IMR-90 (cell line): ENCODE results near the gene ZNF827. TPM values are rescaled to one million over a fixed set of nuclear protein-coding genes. Genes with fewer than 3 reads are reported as not detected.

Experiments used
- ATAC-seq: fragments of 200-7000 bp; cut with Tn5 transposase; 2 replicates; pipeline ENCODE4 v1.9.1; 2020; ENCODE audit warnings: low read depth, mild to moderate bottlenecking, moderate library complexity
- BruUV-seq: library from RNA; stranded (reverse); fragments of 400-500 nt; replicated peaks from 2 replicates; lab custom pipeline; 2021; lab: Mats Ljungman, UMichigan
- CTCF ChIA-PET: fragments of 300-600 bp; formaldehyde crosslinking; extraction: SDS; loops from one replicate; lab custom pipeline; 2021; ENCODE audit warnings: antibody characterized with exemption; lab: Yijun Ruan, JAX
- POLR2A ChIA-PET: fragments of 300-600 bp; sonication (Branson Sonifier 250); formaldehyde crosslinking; loops from one replicate; lab custom pipeline; 2022; ENCODE audit warnings: antibody characterized with exemption; ENCODE audit not compliant: unreplicated experiment; lab: Charles Lee
- DNase-seq: peaks from one replicate; pipeline ENCODE4 v3.0.0; 2013
- H2AFZ ChIP-seq: replicated peaks from 2 replicates; pipeline ENCODE3; 2013; ENCODE audit warnings: low read length, mild to moderate bottlenecking; ENCODE audit not compliant: poor library complexity
- H2AK5ac ChIP-seq: 2 replicates; pipeline ENCODE4 v1.6.1; 2013; ENCODE audit warnings: low read depth, low read length, inconsistent platforms
- H2AK9ac ChIP-seq: replicated peaks from 2 replicates; pipeline ENCODE3; 2013; ENCODE audit warnings: mild to moderate bottlenecking, low read depth, low read length, moderate library complexity; ENCODE audit not compliant: poor library complexity
- H2BK120ac ChIP-seq: 2 replicates; pipeline ENCODE4 v1.6.1; 2013; ENCODE audit warnings: low read depth, low read length, inconsistent platforms
- H2BK15ac ChIP-seq: 3 replicates; pipeline ENCODE4 v1.6.1; 2013; ENCODE audit warnings: low read depth, low read length, inconsistent platforms
- H2BK20ac ChIP-seq: 2 replicates; pipeline ENCODE4 v1.6.1; 2013; ENCODE audit warnings: low read depth, mild to moderate bottlenecking, inconsistent platforms, low read length, moderate library complexity
- H2BK5ac ChIP-seq: 2 replicates; pipeline ENCODE4 v1.6.1; 2013; ENCODE audit warnings: mild to moderate bottlenecking, low read depth, low read length, inconsistent platforms; ENCODE audit not compliant: poor library complexity, severe bottlenecking
- H3K14ac ChIP-seq: replicated peaks from 2 replicates; pipeline ENCODE4 v1.6.1; 2013; ENCODE audit warnings: low read depth, low read length, inconsistent platforms
- H3K18ac ChIP-seq: 2 replicates; pipeline ENCODE4 v1.6.1; 2013; ENCODE audit warnings: low read depth, low read length, control low read depth
- H3K23ac ChIP-seq: 2 replicates; pipeline ENCODE4 v1.6.1; 2013; ENCODE audit warnings: low read depth, low read length, inconsistent platforms
- H3K27ac ChIP-seq: 2 replicates; pipeline ENCODE4 v1.5.1; 2013; ENCODE audit warnings: mild to moderate bottlenecking, control low read depth, low read length; ENCODE audit not compliant: insufficient read depth
- H3K27me3 ChIP-seq: 2 replicates; pipeline ENCODE4 v1.6.1; 2013; ENCODE audit warnings: low read length; ENCODE audit not compliant: control insufficient read depth, insufficient read depth
- H3K36me3 ChIP-seq: 2 replicates; pipeline ENCODE4 v1.6.1; 2013; ENCODE audit warnings: low read length, mixed read lengths; ENCODE audit not compliant: control insufficient read depth, insufficient read depth
- H3K4ac ChIP-seq: 2 replicates; pipeline ENCODE4 v1.6.1; 2013; ENCODE audit warnings: low read depth, low read length, inconsistent platforms
- H3K4me1 ChIP-seq: 2 replicates; pipeline ENCODE4 v1.6.1; 2013; ENCODE audit warnings: low read length, mixed read lengths; ENCODE audit not compliant: control insufficient read depth, insufficient read depth
- H3K4me2 ChIP-seq: 2 replicates; pipeline ENCODE4 v1.6.1; 2013; ENCODE audit warnings: low read depth, mild to moderate bottlenecking, control low read depth, low read length, moderate library complexity
- H3K4me3 ChIP-seq: 2 replicates; pipeline ENCODE4 v1.5.1; 2013; ENCODE audit warnings: low read depth, mild to moderate bottlenecking, control low read depth, low read length, moderate library complexity; ENCODE audit not compliant: insufficient read depth
- H3K56ac ChIP-seq: 2 replicates; pipeline ENCODE4 v1.6.1; 2013; ENCODE audit warnings: low read length, inconsistent platforms; ENCODE audit not compliant: insufficient read depth; ENCODE audit errors: extremely low read depth
- H3K79me1 ChIP-seq, 2 experiments: 2 replicates each; pipeline ENCODE4 v1.6.1; 2013; ENCODE audit warnings: low read length in 2 of 2, inconsistent platforms in 1 of 2, low read depth in 1 of 2
- H3K9ac ChIP-seq: 2 replicates; pipeline ENCODE4 v1.6.1; 2013; ENCODE audit warnings: low read depth, low read length, control low read depth
- H3K9me1 ChIP-seq: 2 replicates; pipeline ENCODE4 v1.6.1; 2013; ENCODE audit warnings: low read length, inconsistent platforms; ENCODE audit not compliant: insufficient read depth
- H3K9me3 ChIP-seq: 2 replicates; pipeline ENCODE4 v1.6.1; 2013; ENCODE audit warnings: low read length; ENCODE audit not compliant: control insufficient read depth, insufficient read depth
- H4K20me1 ChIP-seq: 2 replicates; pipeline ENCODE4 v1.6.1; 2013; ENCODE audit warnings: low read length, inconsistent platforms; ENCODE audit not compliant: insufficient read depth
- H4K5ac ChIP-seq: 2 replicates; pipeline ENCODE4 v1.6.1; 2013; ENCODE audit warnings: mild to moderate bottlenecking, low read depth, low read length, control low read depth
- H4K8ac ChIP-seq, 2 experiments: 2 replicates each; pipeline ENCODE4 v1.6.1; 2013; ENCODE audit warnings: low read depth in 2 of 2, low read length in 2 of 2, control low read depth in 1 of 2, inconsistent platforms in 1 of 2
- H4K91ac ChIP-seq: 2 replicates; pipeline ENCODE4 v1.6.1; 2013; ENCODE audit warnings: low read depth, low read length, inconsistent platforms; ENCODE audit not compliant: insufficient read depth
- BHLHE40 ChIP-seq: fragments of 150-350 bp; IDR thresholded peaks from 2 replicates; pipeline ENCODE4 v1.6.1; 2016; ENCODE audit warnings: mild to moderate bottlenecking, low read depth, low read length
- WGBS, 2 experiments: methylation state at CpG; one replicate each; pipeline versions ENCODE4 v1.1.5 to v1.1.7; 2013; ENCODE audit warnings: missing lambda C conversion rate in 2 of 2; ENCODE audit not compliant: insufficient read length in 1 of 2; ENCODE audit errors: extremely low coverage in 2 of 2; 5-methylcytosine and 5-hydroxymethylcytosine counted together
- dilution Hi-C: fragments of 300-500 bp; cut with HindIII; formaldehyde crosslinking; loops from one replicate; pipeline ENCODE4 v1.14.3; 2018; ENCODE audit warnings: low sequenced_read_pairs; ENCODE audit not compliant: unreplicated experiment
- in situ Hi-C: fragments of 300-500 bp; cut with MboI; formaldehyde crosslinking; loops from 3 replicates; pipeline ENCODE4 v1.14.3; 2019; ENCODE audit warnings: low sequenced_read_pairs, inconsistent platforms, mixed read lengths
- intact Hi-C: fragments of 100-400 bp; cut with micrococcal nuclease; formaldehyde crosslinking; loops from 2 replicates; pipeline ENCODE4 v1.10.0; 2022
- polyA plus RNA-seq, 3 experiments: library from polyadenylated mRNA; depleted of rRNA; stranded (reverse); fragments of >200 nt; gene quantifications; 2 replicates each; pipeline ENCODE4 v1.2.3, GENCODE V29; 2012; ENCODE audit warnings: low replicate concordance in 1 of 3
- total RNA-seq: library from RNA; depleted of rRNA; stranded (reverse); fragments of >200 nt; gene quantifications from 2 replicates; pipeline ENCODE4 v1.2.3, GENCODE V29; 2012

Gene ZNF827
- total and polyA plus RNA-seq, 2 of the 4 experiments (the other 2 are of a cell fraction) = 6.6 to 31.7 TPM

DNA sequence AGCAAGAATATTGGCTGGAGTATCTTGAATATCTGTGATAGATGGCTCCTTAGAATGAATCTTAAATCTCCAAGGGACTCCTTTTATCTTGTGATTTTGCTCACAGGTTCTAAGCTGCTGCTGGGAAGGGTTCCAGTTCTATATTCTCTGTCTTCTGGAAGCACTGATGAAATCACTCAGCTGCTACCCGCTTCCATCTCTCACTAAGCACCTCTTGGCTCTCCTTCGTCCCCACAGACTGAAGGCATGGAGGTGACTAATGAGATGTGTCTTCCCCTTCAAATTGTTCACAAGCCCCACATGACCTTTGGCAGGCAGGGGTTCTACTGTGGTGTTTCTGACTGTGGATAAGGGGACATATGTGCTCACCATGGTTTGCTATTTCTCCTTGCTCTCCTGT is 182.8 kb downstream of the ZNF827 start:
- H4K91ac ChIP-seq = no peak overlapping the region; the same call in 1 of the 2 replicates
- ChIA-PET POLR2A (no interaction called here), CTCF (no interaction called here)
- TF ChIP-seq BHLHE40 = no peak
- intact Hi-C loops = no loop called here
- H3K23ac ChIP-seq = no peak overlapping the region
- dilution Hi-C loops = no loop called here
- H3K36me3 ChIP-seq = peaks cover 8% of the 10 kb centered on the region
- no peak overlapping the region for H2AK5ac ChIP-seq
- no peak overlapping the region for H3K18ac ChIP-seq
- WGBS, 2 experiments = no CpG with 5 or more reads among the region's 2 CpGs
- H3K4ac ChIP-seq = no peak overlapping the region
- H2AFZ ChIP-seq = no peak overlapping the region
- no peak overlapping the region for H4K8ac ChIP-seq
- H3K14ac ChIP-seq = no peak overlapping the region
- DNase-seq (peak; percentile 21), ATAC-seq (no peak)
- H3K9me3 ChIP-seq = no peaks in the 10 kb centered on the region
- in situ Hi-C loops = no loop called here
- no peaks in the 10 kb centered on the region for H3K27me3 ChIP-seq
- no peak overlapping the region for H3K27ac ChIP-seq
- H2BK5ac ChIP-seq = no peak overlapping the region
- no TSS peak for BruUV-seq
- H3K4me2 ChIP-seq = no peak overlapping the region
- H2AK9ac ChIP-seq = no peak overlapping the region
- H3K4me3 ChIP-seq = no peak overlapping the region
- H4K20me1 ChIP-seq = no peaks in the 10 kb centered on the region
- H3K56ac ChIP-seq = no peak overlapping the region
- H3K9ac ChIP-seq = no peak overlapping the region
- H3K79me1 ChIP-seq = 0 out of 4 replicates have a peak, but pooled peaks cover 0 to 4% of the 10 kb centered on the region in 2 experiments
- H3K4me1 ChIP-seq = no peaks in the 10 kb centered on the region
- H2BK15ac ChIP-seq = no peak overlapping the region
- no peak overlapping the region for H4K5ac ChIP-seq
- H2BK120ac ChIP-seq = no peak overlapping the region
- H3K9me1 ChIP-seq = peaks cover 5% of the 10 kb centered on the region; the same call in 1 of the 2 replicates
- H2BK20ac ChIP-seq = no peak overlapping the region
